Muscle of leg (tissue), 11 donors: ENCODE results near the gene TKFC. TPM values are rescaled to one million over a fixed set of nuclear protein-coding genes. Genes with fewer than 3 reads are reported as not detected.
A peak's percentile ranks its signal among the peaks of the same experiment; 100 is the strongest.

Experiments
- DNase-seq: peaks from one replicate; pipeline ENCODE4 v3.0.0; 2013
- H3K27ac ChIP-seq: one replicate; pipeline ENCODE4 v1.5.1; 2013; ENCODE audit warnings: mild to moderate bottlenecking, low read length, control low read depth
- H3K27me3 ChIP-seq: one replicate; pipeline ENCODE4 v1.6.1; 2013; ENCODE audit warnings: low read length; ENCODE audit not compliant: control insufficient read depth, insufficient read depth
- H3K36me3 ChIP-seq: one replicate; pipeline ENCODE4 v1.6.1; 2013; ENCODE audit warnings: low read length; ENCODE audit not compliant: control insufficient read depth, insufficient read depth
- H3K4me1 ChIP-seq: one replicate; pipeline ENCODE4 v1.6.1; 2013; ENCODE audit warnings: low read length; ENCODE audit not compliant: control insufficient read depth, insufficient read depth
- H3K4me3 ChIP-seq: one replicate; pipeline ENCODE4 v1.5.1; 2013; ENCODE audit warnings: low read length, control low read depth
- H3K9me3 ChIP-seq: replicated peaks from 2 replicates; pipeline ENCODE4 v1.6.1; 2013; ENCODE audit warnings: low read depth, low read length; ENCODE audit not compliant: control insufficient read depth
- WGBS: methylation state at CpG from one replicate; pipeline ENCODE4 v1.1.5; 2013; ENCODE audit warnings: missing lambda C conversion rate; ENCODE audit not compliant: insufficient coverage; 5-methylcytosine and 5-hydroxymethylcytosine counted together
- polyA plus RNA-seq, 8 donors: library from polyadenylated mRNA; unstranded; fragments of 120-200 nt; gene quantifications; one replicate each; pipeline versions ENCODE4 v1.2.1 to v1.2.3, GENCODE V29; 2013; ENCODE audit warnings: inconsistent platforms in 1 of 8, low replicate concordance in 1 of 8; ENCODE audit not compliant: insufficient read length in 8 of 8, insufficient read depth in 1 of 8
- total RNA-seq: library from RNA; stranded (reverse); fragments of 120-200 nt; gene quantifications from one replicate; pipeline ENCODE4 v1.2.4, GENCODE V29; 2013

Gene TKFC
- total and polyA plus RNA-seq, 9 donors: 13.3 to 32.3 (median 18.2) TPM

DNA sequence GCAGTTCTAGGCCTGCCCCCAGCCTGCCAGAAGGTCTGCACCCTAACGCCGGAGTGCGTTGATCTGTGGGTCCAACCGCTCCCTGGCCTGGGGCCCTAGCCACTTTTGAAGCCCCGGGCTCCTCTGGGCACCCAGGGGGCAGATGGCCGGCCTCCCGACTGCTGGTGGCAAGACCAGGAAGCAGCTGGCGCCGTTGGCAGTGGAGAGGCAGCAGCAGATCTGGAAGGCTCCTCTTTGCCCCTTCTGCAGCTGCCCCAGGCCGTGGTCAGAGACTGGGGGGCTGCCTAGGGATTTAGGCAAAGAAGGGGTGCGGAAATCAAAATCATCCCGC, 37.5 kb upstream of the TKFC start:
- WGBS: 37% methylated on average over 7 of the region's 12 CpGs
- Histone ChIP-seq H3K4me1 (peaks cover 28% of the 10 kb centered on the region), H3K27me3 (peaks cover 16% of the 10 kb centered on the region), H3K4me3 (peak overlapping the region; percentile 68), H3K27ac (peak overlapping the region; percentile 71), H3K36me3 (peaks cover 28% of the 10 kb centered on the region), H3K9me3 (no peaks in the 10 kb centered on the region)
- peak; percentile 35 for DNase-seq

- Histone ChIP-seq H3K4me1 (peaks cover 28% of the 10 kb centered on the region), H3K27ac (no peak overlapping the region), H3K9me3 (no peaks in the 10 kb centered on the region), H3K27me3 (peaks cover 16% of the 10 kb centered on the region), H3K36me3 (peaks cover 42% of the 10 kb centered on the region), H3K4me3 (no peak overlapping the region)
- no peak for DNase-seq
- no CpG with 5 or more reads among the region's 1 CpG for WGBS
Measured at GRCh38 chr11:61297341-61297740, 35.7 kb upstream of the TKFC start.

GRCh38 chr11:61297746-61298145, 35.3 kb upstream of the TKFC start:
- H3K27ac ChIP-seq: no peak overlapping the region

DNA sequence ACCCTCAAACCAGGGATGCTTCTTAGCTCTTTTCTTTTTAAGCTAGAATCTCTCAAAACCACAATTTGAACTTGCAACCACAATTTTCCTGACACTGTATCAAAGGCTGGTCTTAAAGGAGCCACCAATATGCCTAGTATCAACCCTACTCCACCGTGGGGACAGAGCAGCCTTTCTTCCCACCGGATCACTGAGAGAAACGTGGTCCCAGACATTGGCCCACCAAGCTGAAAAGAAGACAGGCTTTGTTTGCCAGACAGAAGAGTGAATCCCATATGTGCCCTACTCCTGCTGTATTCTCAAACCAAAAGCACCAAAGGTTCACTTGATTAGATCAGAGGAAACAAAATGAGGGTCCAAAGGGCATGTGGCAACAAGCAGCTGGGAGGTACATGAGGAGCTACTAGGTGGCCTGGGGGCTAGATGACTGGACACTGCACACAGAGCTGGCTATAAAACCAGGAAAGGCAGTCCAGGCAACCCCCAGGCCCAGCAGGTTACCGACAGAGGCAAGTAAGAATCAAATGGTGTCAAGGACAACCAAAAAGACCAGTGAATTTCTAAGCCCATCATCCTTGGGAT, 34.3 kb upstream of the TKFC start:
- 67% methylated on average over 1 of the region's 4 CpGs for WGBS
- peaks cover 56% of the 10 kb centered on the region for H3K36me3 ChIP-seq

More at GRCh38 chr11:61297746-61298145, 35.3 kb upstream of the TKFC start:
- H3K4me1 ChIP-seq: peaks cover 28% of the 10 kb centered on the region
- peaks cover 46% of the 10 kb centered on the region for H3K36me3 ChIP-seq
- peaks cover 16% of the 10 kb centered on the region for H3K27me3 ChIP-seq
- DNase-seq: peak; percentile 87
- H3K4me3 ChIP-seq: no peak overlapping the region
- 20% methylated on average over 1 of the region's 5 CpGs for WGBS
- no peaks in the 10 kb centered on the region for H3K9me3 ChIP-seq

DNA sequence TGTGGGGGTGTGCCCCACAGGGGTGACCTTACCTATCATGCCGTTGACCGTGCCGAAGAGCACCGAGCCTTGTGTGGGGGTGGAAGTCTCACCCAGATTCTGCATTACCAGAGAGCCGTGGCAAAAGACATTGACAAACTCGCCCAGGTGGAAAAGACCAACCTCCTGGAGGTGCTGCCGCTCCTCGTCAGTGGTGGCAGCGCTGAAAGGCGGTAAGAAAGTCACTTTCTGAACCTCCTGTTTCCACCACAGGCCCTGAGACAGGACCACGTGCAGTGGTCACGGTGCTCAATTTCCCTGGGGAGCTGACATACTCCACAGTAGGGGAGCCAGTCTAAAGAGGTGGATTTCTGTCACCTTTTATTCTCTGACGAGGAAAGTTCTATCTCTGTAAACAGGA, 30.5 kb upstream of the TKFC start:
- Histone ChIP-seq H3K4me1 (peaks cover 5% of the 10 kb centered on the region), H3K9me3 (no peaks in the 10 kb centered on the region), H3K4me3 (no peak overlapping the region), H3K27me3 (no peaks in the 10 kb centered on the region), H3K27ac (no peak overlapping the region), H3K36me3 (peaks cover 85% of the 10 kb centered on the region)
- WGBS: 98% methylated on average over 8 of the region's 13 CpGs
- DNase-seq: no peak

More for the DNA sequence above, 34.3 kb upstream of the TKFC start:
- Histone ChIP-seq H3K4me1 (peaks cover 23% of the 10 kb centered on the region), H3K9me3 (no peaks in the 10 kb centered on the region), H3K27me3 (peaks cover 11% of the 10 kb centered on the region), H3K4me3 (no peak overlapping the region), H3K27ac (no peak overlapping the region)
- no peak for DNase-seq

DNA sequence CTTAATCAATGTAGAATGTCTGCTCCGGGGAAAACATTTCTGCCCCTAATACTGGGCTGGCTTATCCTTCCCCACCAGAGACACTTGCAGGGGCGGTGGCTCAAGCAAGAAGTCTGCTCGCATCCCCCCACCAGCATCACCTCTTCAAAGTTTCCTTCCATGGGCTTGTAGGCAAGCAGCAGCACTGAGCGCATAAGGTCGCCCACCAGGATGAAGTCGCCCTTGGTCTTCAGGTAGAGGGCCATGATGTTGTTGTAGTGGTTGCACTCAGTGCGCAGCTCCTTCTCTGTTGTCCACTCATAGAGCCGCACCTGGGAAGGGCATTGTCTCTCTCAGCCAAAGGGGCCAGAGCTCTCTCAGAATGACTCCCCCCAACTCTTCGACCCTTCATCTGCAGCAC, 29.3 kb upstream of the TKFC start:
- Histone ChIP-seq H3K36me3 (peaks cover 91% of the 10 kb centered on the region), H3K27me3 (no peaks in the 10 kb centered on the region), H3K27ac (no peak overlapping the region), H3K4me3 (no peak overlapping the region), H3K9me3 (no peaks in the 10 kb centered on the region), H3K4me1 (no peaks in the 10 kb centered on the region)
- DNase-seq: no peak
- 92% methylated on average over 6 of the region's 9 CpGs for WGBS

DNA sequence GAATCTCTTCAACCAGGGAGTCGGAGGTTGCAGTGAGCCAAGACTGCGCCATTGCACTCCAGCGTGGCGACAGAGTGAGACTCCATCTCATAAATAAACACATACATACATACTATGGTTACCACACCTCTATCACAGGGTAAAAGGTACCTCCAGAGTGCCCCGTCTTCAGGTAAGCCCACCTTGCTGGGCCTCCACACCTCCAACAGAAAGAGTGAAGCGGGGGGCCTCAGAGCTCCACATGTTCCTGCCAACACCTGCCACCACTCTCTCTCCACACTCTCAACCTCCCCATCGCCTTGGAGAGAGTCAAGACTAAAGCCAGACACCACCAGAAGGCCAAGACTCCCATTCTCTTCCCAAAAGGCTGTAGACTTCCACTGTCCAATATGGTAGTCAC, 27.6 kb upstream of the TKFC start:
- no peaks in the 10 kb centered on the region for H3K9me3 ChIP-seq
- no peak overlapping the region for H3K4me3 ChIP-seq
- no peak for DNase-seq
- 93% methylated on average over 5 of the region's 7 CpGs for WGBS
- H3K27ac ChIP-seq: no peak overlapping the region
- no peaks in the 10 kb centered on the region for H3K4me1 ChIP-seq
- H3K27me3 ChIP-seq: no peaks in the 10 kb centered on the region
- H3K36me3 ChIP-seq: peaks cover 91% of the 10 kb centered on the region

DNA sequence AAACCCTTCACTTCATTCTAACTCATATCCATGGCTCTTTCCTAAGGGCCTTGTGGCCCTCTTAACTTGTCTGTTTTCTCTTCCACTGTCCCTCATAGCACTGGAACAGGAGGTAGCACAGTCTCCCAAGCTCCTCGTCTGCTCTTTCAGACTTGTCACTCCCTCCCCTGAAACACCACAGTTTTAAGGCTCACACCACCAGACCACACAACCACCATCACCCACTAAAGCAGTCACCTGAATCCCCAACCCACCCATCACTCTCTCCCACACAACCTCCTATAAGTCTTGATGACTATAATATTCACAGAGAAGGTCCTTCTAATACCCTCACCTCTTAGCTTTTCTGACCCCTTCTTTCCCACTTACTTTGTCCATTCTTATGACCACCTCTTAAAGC, 26.8 kb upstream of the TKFC start:
- H3K4me1 ChIP-seq: no peaks in the 10 kb centered on the region
- H3K4me3 ChIP-seq: no peak overlapping the region
- H3K36me3 ChIP-seq: peaks cover 90% of the 10 kb centered on the region
- no peaks in the 10 kb centered on the region for H3K27me3 ChIP-seq
- 100% methylated on average over 1 of the region's 1 CpG for WGBS
- no peaks in the 10 kb centered on the region for H3K9me3 ChIP-seq
- DNase-seq: no peak
- H3K27ac ChIP-seq: no peak overlapping the region

- Histone ChIP-seq H3K27ac (no peak overlapping the region), H3K4me3 (no peak overlapping the region), H3K4me1 (peaks cover 8% of the 10 kb centered on the region), H3K36me3 (peaks cover 90% of the 10 kb centered on the region), H3K27me3 (no peaks in the 10 kb centered on the region), H3K9me3 (no peaks in the 10 kb centered on the region)
- 67% methylated on average over 1 of the region's 1 CpG for WGBS
- DNase-seq: no peak
Measured at GRCh38 chr11:61307354-61307753, 25.7 kb upstream of the TKFC start.

DNA sequence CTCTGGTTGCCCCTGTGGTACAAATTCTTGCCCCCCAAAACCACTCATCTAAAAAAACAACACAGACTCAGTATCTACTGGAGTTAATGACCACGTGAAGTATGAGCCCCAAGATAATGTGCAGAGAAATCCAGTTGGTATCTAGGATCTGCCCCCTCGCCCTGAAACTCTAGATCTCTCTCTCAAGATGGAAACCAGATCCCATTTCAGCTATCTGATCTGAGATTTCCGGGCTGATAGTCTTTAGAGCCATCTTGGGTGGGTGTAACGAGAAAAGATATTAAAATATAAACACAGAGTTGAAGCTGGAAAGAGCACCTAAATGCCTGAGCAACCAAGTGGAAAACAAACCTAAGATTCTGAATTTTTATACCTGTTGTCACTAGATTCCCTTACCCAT, 23.9 kb upstream of the TKFC start:
- 83% methylated on average over 1 of the region's 4 CpGs for WGBS
- Histone ChIP-seq H3K4me1 (peaks cover 8% of the 10 kb centered on the region), H3K9me3 (no peaks in the 10 kb centered on the region), H3K27me3 (no peaks in the 10 kb centered on the region), H3K27ac (no peak overlapping the region), H3K36me3 (peaks cover 90% of the 10 kb centered on the region), H3K4me3 (no peak overlapping the region)
- DNase-seq: no peak

GRCh38 chr11:61309739-61310138, 23.3 kb upstream of the TKFC start:
- no peak for DNase-seq
- Histone ChIP-seq H3K9me3 (no peaks in the 10 kb centered on the region), H3K36me3 (peaks cover 92% of the 10 kb centered on the region), H3K4me3 (no peak overlapping the region), H3K27ac (no peak overlapping the region), H3K27me3 (no peaks in the 10 kb centered on the region), H3K4me1 (peaks cover 8% of the 10 kb centered on the region)
- WGBS: 96% methylated on average over 3 of the region's 7 CpGs
